Gastrocnemius medialis (tissue), 4 donors: ENCODE measurements around the gene KIRREL3.

Source experiments
- CTCF ChIP-seq, 5 experiments: fragments of 450-650 bp in 3 of 5; fragments of 200-600 bp in 2 of 5; sonication (generic) in 2 of 5; IDR thresholded peaks in 4 of 5; conservative IDR thresholded peaks in 1 of 5; 1 replicate in 4 of 5; 2 replicates in 1 of 5; pipeline ENCODE4 v1.5.1; 2016 to 2019; ENCODE audit warnings: antibody characterized with exemption in 5 of 5, mild to moderate bottlenecking in 3 of 5, moderate library complexity in 3 of 5
- POLR2A ChIP-seq, 2 donors: fragments of 450-650 bp; IDR thresholded peaks; one replicate each; pipeline ENCODE4 v1.6.1; 2017; ENCODE audit warnings: antibody characterized with exemption in 2 of 2, mild to moderate bottlenecking in 2 of 2, moderate library complexity in 2 of 2

GRCh38 chr11:126457817-126458216, 542.8 kb downstream of the KIRREL3 start:
- no peak for TF ChIP-seq CTCF (IDR thresholded peaks at IDR 0.05 in 4 of 5, conservative IDR thresholded peaks at IDR 0.05 in 1 of 5)
- no peak for TF ChIP-seq POLR2A (IDR thresholded peaks at IDR 0.05)
